ENCODE results near the gene CEBPG. TPM values are rescaled to one million over a fixed set of nuclear protein-coding genes. Genes with fewer than 3 reads are reported as not detected.

The CEBPG gene
- total RNA-seq, 1 experiment from 2014 or later: 51.1 TPM

DNA sequence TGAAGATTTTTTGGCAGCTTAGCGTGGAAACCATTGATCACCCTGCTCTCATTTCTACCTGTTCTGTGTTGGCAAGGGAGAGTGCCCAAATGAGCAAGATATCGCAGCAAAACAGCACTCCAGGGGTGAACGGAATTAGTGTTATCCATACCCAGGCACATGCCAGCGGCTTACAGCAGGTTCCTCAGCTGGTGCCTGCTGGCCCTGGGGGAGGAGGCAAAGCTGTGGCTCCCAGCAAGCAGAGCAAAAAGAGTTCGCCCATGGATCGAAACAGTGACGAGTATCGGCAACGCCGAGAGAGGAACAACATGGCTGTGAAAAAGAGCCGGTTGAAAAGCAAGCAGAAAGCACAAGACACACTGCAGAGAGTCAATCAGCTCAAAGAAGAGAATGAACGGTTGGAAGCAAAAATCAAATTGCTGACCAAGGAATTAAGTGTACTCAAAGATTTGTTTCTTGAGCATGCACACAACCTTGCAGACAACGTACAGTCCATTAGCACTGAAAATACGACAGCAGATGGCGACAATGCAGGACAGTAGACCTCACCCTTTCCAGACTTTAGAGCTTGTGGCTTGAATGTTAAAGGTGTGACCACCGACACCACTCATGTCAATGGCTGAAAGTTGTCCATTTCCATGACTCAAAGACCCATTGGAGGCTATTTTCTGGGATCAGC lies 5.8 kb downstream of the CEBPG start:
- Histone ChIP-seq H3K9me2 (ENCODE audit: insufficient read depth) (no peaks in the 10 kb centered on the region), H3K27ac (ENCODE audit: low read depth, low read length) (no peak overlapping the region), H3K27me3 (ENCODE audit: insufficient read depth, low read length) (no peaks in the 10 kb centered on the region), H3K9me3 (ENCODE audit: control insufficient read depth in 1 of 2, insufficient read depth in 1 of 2, low read depth in 1 of 2, low read length in 2 of 2) (no peaks in the 10 kb centered on the region), H3K4me1 (ENCODE audit: control insufficient read depth in 1 of 2, insufficient read depth in 2 of 2, low read length in 2 of 2) (peaks cover 25 to 34% of the 10 kb centered on the region in 2 experiments), H3K9ac (ENCODE audit: low read length) (no peak overlapping the region), H3K4me3 (replicated peaks in 1 of 2; ENCODE audit: low read depth in 1 of 2, low read length in 2 of 2) (no peak overlapping the region), H3K36me3 (ENCODE audit: control insufficient read depth in 1 of 2, insufficient read depth in 2 of 2, low read length in 2 of 2) (peaks cover 6 to 16% of the 10 kb centered on the region in 2 experiments; a peak in 3 of 4 replicates), H4K20me1 (ENCODE audit: insufficient read depth) (peaks cover 31% of the 10 kb centered on the region; the same call in 1 of the 2 replicates), H2AFZ (ENCODE audit: low read depth, low read length, poor library complexity, severe bottlenecking) (no peak overlapping the region), H3K4me2 (ENCODE audit: low read length) (no peak overlapping the region), H3K79me2 (ENCODE audit: insufficient read depth, low read length) (peaks cover 99% of the 10 kb centered on the region)
- RAD21 ChIA-PET (ENCODE audit: low non-redundant PET in 1 of 2, low total read pairs in 2 of 2, uncharacterized antibody in 2 of 2, unreplicated experiment in 2 of 2): interaction anchor here in 1 of 2 experiments (0.7 kb wide), 1 partner anchor 138 kb away, joined by 3 read pairs; no protein-coding TSS in a partner anchor
- no peak for TF ChIP-seq SRF (IDR thresholded peaks at IDR 0.05; ENCODE audit: low read depth)
- TF ChIP-seq, protein P1, sequence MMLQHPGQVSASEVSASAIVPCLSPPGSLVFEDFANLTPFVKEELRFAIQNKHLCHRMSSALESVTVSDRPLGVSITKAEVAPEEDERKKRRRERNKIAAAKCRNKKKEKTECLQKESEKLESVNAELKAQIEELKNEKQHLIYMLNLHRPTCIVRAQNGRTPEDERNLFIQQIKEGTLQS (IDR thresholded peaks at IDR 0.05): no peak
- no peak for TF ChIP-seq YY1 (IDR thresholded peaks at IDR 0.05; ENCODE audit: extremely low read depth, insufficient replicate concordance, low read depth, low read length)
- TF ChIP-seq POLR2A (IDR thresholded peaks at IDR 0.05; ENCODE audit: borderline replicate concordance, extremely low read depth, insufficient read depth, insufficient read length): no peak
- no peak for TF ChIP-seq FOSL1 (IDR thresholded peaks at IDR 0.05; ENCODE audit: low read depth)
- no peak for TF ChIP-seq EZH2phosphoT487 (IDR thresholded peaks at IDR 0.05; ENCODE audit: borderline replicate concordance)
- no peak for TF ChIP-seq POLR2AphosphoS5 (IDR thresholded peaks at IDR 0.05; ENCODE audit: low read depth, low read length)
- TF ChIP-seq, protein P2, sequence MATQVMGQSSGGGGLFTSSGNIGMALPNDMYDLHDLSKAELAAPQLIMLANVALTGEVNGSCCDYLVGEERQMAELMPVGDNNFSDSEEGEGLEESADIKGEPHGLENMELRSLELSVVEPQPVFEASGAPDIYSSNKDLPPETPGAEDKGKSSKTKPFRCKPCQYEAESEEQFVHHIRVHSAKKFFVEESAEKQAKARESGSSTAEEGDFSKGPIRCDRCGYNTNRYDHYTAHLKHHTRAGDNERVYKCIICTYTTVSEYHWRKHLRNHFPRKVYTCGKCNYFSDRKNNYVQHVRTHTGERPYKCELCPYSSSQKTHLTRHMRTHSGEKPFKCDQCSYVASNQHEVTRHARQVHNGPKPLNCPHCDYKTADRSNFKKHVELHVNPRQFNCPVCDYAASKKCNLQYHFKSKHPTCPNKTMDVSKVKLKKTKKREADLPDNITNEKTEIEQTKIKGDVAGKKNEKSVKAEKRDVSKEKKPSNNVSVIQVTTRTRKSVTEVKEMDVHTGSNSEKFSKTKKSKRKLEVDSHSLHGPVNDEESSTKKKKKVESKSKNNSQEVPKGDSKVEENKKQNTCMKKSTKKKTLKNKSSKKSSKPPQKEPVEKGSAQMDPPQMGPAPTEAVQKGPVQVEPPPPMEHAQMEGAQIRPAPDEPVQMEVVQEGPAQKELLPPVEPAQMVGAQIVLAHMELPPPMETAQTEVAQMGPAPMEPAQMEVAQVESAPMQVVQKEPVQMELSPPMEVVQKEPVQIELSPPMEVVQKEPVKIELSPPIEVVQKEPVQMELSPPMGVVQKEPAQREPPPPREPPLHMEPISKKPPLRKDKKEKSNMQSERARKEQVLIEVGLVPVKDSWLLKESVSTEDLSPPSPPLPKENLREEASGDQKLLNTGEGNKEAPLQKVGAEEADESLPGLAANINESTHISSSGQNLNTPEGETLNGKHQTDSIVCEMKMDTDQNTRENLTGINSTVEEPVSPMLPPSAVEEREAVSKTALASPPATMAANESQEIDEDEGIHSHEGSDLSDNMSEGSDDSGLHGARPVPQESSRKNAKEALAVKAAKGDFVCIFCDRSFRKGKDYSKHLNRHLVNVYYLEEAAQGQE (IDR thresholded peaks at IDR 0.05; ENCODE audit: low read depth): no peak
- no peak for TF ChIP-seq ZFX (IDR thresholded peaks at IDR 0.05)
- TF ChIP-seq ELF1 (IDR thresholded peaks at IDR 0.05; ENCODE audit: borderline replicate concordance, low read depth): no peak
- TF ChIP-seq, protein P3, sequence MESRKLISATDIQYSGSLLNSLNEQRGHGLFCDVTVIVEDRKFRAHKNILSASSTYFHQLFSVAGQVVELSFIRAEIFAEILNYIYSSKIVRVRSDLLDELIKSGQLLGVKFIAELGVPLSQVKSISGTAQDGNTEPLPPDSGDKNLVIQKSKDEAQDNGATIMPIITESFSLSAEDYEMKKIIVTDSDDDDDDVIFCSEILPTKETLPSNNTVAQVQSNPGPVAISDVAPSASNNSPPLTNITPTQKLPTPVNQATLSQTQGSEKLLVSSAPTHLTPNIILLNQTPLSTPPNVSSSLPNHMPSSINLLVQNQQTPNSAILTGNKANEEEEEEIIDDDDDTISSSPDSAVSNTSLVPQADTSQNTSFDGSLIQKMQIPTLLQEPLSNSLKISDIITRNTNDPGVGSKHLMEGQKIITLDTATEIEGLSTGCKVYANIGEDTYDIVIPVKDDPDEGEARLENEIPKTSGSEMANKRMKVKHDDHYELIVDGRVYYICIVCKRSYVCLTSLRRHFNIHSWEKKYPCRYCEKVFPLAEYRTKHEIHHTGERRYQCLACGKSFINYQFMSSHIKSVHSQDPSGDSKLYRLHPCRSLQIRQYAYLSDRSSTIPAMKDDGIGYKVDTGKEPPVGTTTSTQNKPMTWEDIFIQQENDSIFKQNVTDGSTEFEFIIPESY (IDR thresholded peaks at IDR 0.05; ENCODE audit: extremely low read depth, insufficient replicate concordance, low read length): no peak
- no peak for TF ChIP-seq CEBPB (IDR thresholded peaks at IDR 0.05; ENCODE audit: low read depth)
- no peak for TF ChIP-seq EGR1 (IDR thresholded peaks at IDR 0.05; ENCODE audit: low read depth)
- no peak for TF ChIP-seq TCF7L2 (IDR thresholded peaks at IDR 0.05; ENCODE audit: borderline replicate concordance, extremely low read depth, insufficient read depth, insufficient read length)
- no peak for TF ChIP-seq CBX3 (IDR thresholded peaks at IDR 0.05; ENCODE audit: low read depth)
- TF ChIP-seq JUND (IDR thresholded peaks at IDR 0.05): no peak
- TF ChIP-seq, protein P4, sequence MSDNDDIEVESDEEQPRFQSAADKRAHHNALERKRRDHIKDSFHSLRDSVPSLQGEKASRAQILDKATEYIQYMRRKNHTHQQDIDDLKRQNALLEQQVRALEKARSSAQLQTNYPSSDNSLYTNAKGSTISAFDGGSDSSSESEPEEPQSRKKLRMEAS (IDR thresholded peaks at IDR 0.05): no peak
- TF ChIP-seq ZNF274 (IDR thresholded peaks at IDR 0.05; ENCODE audit: low read depth, low read length): no peak
- intact Hi-C loops (cut with micrococcal nuclease): no loop called here
- CTCF ChIA-PET: no interaction called here
- POLR2A ChIA-PET: no interaction called here
- BruUV-seq (replicated peaks): no TSS peak
- no peak for DNase-seq (ENCODE audit: low read depth, low spot score)
- ATAC-seq: no peak
